ENCODE measurements around the gene C5orf46. TPM values are rescaled to one million over a fixed set of nuclear protein-coding genes. Genes with fewer than 3 reads are reported as not detected.
A peak's percentile ranks its signal among the peaks of the same experiment; 100 is the strongest.

The C5orf46 gene
- total RNA-seq, 1 experiment from 2014 or later = not detected

DNA sequence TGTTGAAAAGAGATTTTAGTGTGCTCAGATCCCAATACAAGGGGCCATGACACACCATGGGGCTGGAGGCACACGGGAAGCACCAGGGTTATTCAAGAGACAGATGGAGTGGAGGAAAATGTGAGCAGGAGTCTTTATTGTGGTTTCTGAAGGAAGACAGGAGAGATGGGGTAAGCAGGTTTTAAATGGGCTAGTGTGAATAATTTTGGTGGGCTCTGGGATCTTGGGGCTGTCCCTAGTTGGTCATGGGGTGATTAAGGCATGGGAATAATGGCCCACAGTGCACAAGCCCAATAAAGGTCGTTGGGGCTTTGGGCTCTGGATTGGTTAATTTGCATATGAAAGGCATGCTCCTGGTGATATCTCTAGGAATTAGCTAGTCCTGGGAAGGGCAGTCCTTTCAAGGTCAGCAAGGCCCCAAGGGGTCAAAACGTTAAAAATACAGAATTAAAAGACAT, 31.4 kb downstream of the C5orf46 start (continued):
- TF ChIP-seq, protein P1, sequence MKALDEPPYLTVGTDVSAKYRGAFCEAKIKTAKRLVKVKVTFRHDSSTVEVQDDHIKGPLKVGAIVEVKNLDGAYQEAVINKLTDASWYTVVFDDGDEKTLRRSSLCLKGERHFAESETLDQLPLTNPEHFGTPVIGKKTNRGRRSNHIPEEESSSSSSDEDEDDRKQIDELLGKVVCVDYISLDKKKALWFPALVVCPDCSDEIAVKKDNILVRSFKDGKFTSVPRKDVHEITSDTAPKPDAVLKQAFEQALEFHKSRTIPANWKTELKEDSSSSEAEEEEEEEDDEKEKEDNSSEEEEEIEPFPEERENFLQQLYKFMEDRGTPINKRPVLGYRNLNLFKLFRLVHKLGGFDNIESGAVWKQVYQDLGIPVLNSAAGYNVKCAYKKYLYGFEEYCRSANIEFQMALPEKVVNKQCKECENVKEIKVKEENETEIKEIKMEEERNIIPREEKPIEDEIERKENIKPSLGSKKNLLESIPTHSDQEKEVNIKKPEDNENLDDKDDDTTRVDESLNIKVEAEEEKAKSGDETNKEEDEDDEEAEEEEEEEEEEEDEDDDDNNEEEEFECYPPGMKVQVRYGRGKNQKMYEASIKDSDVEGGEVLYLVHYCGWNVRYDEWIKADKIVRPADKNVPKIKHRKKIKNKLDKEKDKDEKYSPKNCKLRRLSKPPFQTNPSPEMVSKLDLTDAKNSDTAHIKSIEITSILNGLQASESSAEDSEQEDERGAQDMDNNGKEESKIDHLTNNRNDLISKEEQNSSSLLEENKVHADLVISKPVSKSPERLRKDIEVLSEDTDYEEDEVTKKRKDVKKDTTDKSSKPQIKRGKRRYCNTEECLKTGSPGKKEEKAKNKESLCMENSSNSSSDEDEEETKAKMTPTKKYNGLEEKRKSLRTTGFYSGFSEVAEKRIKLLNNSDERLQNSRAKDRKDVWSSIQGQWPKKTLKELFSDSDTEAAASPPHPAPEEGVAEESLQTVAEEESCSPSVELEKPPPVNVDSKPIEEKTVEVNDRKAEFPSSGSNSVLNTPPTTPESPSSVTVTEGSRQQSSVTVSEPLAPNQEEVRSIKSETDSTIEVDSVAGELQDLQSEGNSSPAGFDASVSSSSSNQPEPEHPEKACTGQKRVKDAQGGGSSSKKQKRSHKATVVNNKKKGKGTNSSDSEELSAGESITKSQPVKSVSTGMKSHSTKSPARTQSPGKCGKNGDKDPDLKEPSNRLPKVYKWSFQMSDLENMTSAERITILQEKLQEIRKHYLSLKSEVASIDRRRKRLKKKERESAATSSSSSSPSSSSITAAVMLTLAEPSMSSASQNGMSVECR (CRISPR knock-in tag; IDR thresholded peaks at IDR 0.05; ENCODE audit: borderline replicate concordance) = no peak
- TF ChIP-seq, protein P2, sequence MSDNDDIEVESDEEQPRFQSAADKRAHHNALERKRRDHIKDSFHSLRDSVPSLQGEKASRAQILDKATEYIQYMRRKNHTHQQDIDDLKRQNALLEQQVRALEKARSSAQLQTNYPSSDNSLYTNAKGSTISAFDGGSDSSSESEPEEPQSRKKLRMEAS (CRISPR knock-in tag; IDR thresholded peaks at IDR 0.05) = no peak
- TF ChIP-seq, protein P3, sequence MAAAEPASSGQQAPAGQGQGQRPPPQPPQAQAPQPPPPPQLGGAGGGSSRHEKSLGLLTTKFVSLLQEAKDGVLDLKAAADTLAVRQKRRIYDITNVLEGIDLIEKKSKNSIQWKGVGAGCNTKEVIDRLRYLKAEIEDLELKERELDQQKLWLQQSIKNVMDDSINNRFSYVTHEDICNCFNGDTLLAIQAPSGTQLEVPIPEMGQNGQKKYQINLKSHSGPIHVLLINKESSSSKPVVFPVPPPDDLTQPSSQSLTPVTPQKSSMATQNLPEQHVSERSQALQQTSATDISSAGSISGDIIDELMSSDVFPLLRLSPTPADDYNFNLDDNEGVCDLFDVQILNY (CRISPR knock-in tag; IDR thresholded peaks at IDR 0.05) = no peak
- TF ChIP-seq FOXP1 (CRISPR knock-in tag; IDR thresholded peaks at IDR 0.05; ENCODE audit: borderline replicate concordance) (no peak), ZNF219 (CRISPR knock-in tag; IDR thresholded peaks at IDR 0.05; ENCODE audit: borderline replicate concordance) (no peak), KAT7 (CRISPR knock-in tag; IDR thresholded peaks at IDR 0.05; ENCODE audit: borderline replicate concordance) (no peak), GTF2I (CRISPR knock-in tag; conservative IDR thresholded peaks at IDR 0.05) (0 out of 2 replicates have a peak, but pooled peaks have one; percentile 3), ETV6 (CRISPR knock-in tag; IDR thresholded peaks at IDR 0.05) (no peak), GRHL2 (CRISPR knock-in tag; IDR thresholded peaks at IDR 0.05; ENCODE audit: insufficient replicate concordance, severe bottlenecking) (no peak), ESRRA (CRISPR knock-in tag; IDR thresholded peaks at IDR 0.05; ENCODE audit: borderline replicate concordance) (peak; percentile 76; the same call in 1 of the 2 replicates), TEAD4 (CRISPR knock-in tag; IDR thresholded peaks at IDR 0.05) (no peak), ZNF232 (CRISPR knock-in tag; IDR thresholded peaks at IDR 0.05) (no peak), TP53 (CRISPR knock-in tag; IDR thresholded peaks at IDR 0.05) (no peak)
- TF ChIP-seq, protein P4, sequence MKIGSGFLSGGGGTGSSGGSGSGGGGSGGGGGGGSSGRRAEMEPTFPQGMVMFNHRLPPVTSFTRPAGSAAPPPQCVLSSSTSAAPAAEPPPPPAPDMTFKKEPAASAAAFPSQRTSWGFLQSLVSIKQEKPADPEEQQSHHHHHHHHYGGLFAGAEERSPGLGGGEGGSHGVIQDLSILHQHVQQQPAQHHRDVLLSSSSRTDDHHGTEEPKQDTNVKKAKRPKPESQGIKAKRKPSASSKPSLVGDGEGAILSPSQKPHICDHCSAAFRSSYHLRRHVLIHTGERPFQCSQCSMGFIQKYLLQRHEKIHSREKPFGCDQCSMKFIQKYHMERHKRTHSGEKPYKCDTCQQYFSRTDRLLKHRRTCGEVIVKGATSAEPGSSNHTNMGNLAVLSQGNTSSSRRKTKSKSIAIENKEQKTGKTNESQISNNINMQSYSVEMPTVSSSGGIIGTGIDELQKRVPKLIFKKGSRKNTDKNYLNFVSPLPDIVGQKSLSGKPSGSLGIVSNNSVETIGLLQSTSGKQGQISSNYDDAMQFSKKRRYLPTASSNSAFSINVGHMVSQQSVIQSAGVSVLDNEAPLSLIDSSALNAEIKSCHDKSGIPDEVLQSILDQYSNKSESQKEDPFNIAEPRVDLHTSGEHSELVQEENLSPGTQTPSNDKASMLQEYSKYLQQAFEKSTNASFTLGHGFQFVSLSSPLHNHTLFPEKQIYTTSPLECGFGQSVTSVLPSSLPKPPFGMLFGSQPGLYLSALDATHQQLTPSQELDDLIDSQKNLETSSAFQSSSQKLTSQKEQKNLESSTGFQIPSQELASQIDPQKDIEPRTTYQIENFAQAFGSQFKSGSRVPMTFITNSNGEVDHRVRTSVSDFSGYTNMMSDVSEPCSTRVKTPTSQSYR (CRISPR knock-in tag; IDR thresholded peaks at IDR 0.05) = no peak
- TF ChIP-seq, protein P5, sequence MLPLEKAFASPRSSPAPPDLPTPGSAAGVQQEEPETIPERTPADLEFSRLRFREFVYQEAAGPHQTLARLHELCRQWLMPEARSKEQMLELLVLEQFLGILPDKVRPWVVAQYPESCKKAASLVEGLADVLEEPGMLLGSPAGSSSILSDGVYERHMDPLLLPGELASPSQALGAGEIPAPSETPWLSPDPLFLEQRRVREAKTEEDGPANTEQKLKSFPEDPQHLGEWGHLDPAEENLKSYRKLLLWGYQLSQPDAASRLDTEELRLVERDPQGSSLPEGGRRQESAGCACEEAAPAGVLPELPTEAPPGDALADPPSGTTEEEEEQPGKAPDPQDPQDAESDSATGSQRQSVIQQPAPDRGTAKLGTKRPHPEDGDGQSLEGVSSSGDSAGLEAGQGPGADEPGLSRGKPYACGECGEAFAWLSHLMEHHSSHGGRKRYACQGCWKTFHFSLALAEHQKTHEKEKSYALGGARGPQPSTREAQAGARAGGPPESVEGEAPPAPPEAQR (CRISPR knock-in tag; IDR thresholded peaks at IDR 0.05) = no peak
- TF ChIP-seq, protein P6, sequence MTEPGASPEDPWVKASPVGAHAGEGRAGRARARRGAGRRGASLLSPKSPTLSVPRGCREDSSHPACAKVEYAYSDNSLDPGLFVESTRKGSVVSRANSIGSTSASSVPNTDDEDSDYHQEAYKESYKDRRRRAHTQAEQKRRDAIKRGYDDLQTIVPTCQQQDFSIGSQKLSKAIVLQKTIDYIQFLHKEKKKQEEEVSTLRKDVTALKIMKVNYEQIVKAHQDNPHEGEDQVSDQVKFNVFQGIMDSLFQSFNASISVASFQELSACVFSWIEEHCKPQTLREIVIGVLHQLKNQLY (CRISPR knock-in tag; IDR thresholded peaks at IDR 0.05) = no peak
- TF ChIP-seq, protein P7, sequence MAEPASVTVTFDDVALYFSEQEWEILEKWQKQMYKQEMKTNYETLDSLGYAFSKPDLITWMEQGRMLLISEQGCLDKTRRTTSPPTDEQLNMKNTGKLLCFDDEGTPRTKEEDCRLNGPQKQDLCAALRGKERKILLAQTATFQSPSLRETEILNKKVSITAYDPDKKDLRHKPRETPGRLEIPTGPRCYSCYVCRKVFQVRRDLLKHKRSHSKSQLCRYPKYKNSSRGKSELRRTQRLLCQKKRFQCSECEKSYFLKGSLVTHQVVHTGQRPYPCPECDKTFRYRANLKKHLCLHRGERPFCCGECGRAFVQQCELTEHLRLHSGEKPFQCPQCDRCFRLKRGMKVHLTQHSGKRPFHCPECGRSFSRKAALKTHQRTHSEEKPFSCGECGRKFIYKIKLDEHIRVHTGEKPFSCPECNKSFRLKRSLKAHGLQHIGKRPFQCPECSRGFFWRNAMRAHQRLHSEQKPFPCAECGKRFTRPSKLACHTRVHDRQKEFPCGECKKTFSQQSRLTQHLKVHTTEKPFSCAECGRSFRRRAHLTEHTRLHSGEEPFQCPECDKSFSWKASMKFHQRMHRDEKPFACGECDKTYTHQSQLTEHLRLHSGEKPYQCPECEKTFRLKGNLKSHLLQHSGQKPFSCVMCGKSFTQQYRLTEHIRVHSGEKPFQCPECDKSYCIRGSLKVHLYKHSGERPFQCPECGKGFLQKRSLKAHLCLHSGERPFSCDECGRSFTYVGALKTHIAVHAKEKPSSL (CRISPR knock-in tag; conservative IDR thresholded peaks at IDR 0.05) = peak; percentile 78; the same call in 1 of the 2 replicates
- TF ChIP-seq, protein P8, sequence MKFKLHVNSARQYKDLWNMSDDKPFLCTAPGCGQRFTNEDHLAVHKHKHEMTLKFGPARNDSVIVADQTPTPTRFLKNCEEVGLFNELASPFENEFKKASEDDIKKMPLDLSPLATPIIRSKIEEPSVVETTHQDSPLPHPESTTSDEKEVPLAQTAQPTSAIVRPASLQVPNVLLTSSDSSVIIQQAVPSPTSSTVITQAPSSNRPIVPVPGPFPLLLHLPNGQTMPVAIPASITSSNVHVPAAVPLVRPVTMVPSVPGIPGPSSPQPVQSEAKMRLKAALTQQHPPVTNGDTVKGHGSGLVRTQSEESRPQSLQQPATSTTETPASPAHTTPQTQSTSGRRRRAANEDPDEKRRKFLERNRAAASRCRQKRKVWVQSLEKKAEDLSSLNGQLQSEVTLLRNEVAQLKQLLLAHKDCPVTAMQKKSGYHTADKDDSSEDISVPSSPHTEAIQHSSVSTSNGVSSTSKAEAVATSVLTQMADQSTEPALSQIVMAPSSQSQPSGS (CRISPR knock-in tag; IDR thresholded peaks at IDR 0.05; ENCODE audit: borderline replicate concordance, low read depth) = no peak
- TF ChIP-seq, protein P9, sequence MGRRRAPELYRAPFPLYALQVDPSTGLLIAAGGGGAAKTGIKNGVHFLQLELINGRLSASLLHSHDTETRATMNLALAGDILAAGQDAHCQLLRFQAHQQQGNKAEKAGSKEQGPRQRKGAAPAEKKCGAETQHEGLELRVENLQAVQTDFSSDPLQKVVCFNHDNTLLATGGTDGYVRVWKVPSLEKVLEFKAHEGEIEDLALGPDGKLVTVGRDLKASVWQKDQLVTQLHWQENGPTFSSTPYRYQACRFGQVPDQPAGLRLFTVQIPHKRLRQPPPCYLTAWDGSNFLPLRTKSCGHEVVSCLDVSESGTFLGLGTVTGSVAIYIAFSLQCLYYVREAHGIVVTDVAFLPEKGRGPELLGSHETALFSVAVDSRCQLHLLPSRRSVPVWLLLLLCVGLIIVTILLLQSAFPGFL (CRISPR knock-in tag; IDR thresholded peaks at IDR 0.05; ENCODE audit: borderline replicate concordance) = no peak

Measured in WTC11 (cell line).